Adrenal gland (tissue), 5 donors: ENCODE data around the gene ANKMY1.

Experiments
- CTCF ChIP-seq, 6 experiments: fragments of 450-650 bp in 4 of 6; fragments of 200-600 bp in 2 of 6; sonication (generic) in 1 of 6; IDR thresholded peaks; 1 replicate in 5 of 6; 2 replicates in 1 of 6; pipeline versions ENCODE4 v1.5.1 to v1.8.0; 2016 to 2021; ENCODE audit warnings: antibody characterized with exemption in 6 of 6, mild to moderate bottlenecking in 2 of 6, moderate library complexity in 1 of 6
- POLR2A ChIP-seq, 2 donors: fragments of 450-650 bp; IDR thresholded peaks; one replicate each; pipeline ENCODE4 v1.6.1; 2017; ENCODE audit warnings: antibody characterized with exemption in 2 of 2, mild to moderate bottlenecking in 2 of 2, moderate library complexity in 1 of 2
- donor health status: DM: no; HTN: no; CAD: no.

DNA sequence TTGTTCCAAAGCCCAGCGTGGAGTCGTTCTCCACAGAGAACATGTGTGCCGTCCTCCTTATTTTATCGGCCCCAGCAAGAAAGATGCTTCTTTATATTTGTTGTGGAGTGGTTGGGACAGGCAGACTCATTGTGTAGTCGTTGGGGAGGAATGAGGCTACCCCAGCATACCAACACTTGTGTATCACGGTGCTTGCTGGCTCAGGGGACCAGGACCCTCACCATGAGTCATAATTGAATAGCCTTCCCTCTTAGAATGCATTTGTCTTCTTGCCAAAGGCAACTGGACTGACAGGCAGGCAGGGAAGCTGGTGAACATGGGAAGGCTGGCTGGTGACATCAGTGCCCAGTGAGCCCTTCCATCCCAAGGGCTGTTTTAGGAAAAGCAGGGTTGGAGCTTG, 33.4 kb upstream of the ANKMY1 start:
- TF ChIP-seq CTCF (IDR thresholded peaks at IDR 0.05) (no peak), POLR2A (IDR thresholded peaks at IDR 0.05) (no peak)
